Activated T-helper 17 cell treated with anti-CD3 and anti-CD28 coated beads, Interleukin-2, amount 50 U/mL, for 72 hours (primary cell): ENCODE results near the gene NPTX1. TPM values are rescaled to one million over a fixed set of nuclear protein-coding genes. Genes with fewer than 3 reads are reported as not detected.
A peak's percentile ranks its signal among the peaks of the same experiment; 100 is the strongest.

Source experiments
- ATAC-seq: fragments of 150-1000 bp; cut with Tn5 transposase; replicated peaks from 2 replicates; pipeline ENCODE4 v1.10.0; 2021; ENCODE audit warnings: mild to moderate bottlenecking, moderate library complexity
- H3K27ac Mint-ChIP-seq: one replicate; pipeline ENCODE4 v1.8.0; 2022; ENCODE audit warnings: mixed read lengths
- H3K27me3 Mint-ChIP-seq: one replicate; pipeline ENCODE4 v1.8.0; 2022; ENCODE audit warnings: mixed read lengths
- H3K36me3 Mint-ChIP-seq: one replicate; pipeline ENCODE4 v1.8.0; 2022; ENCODE audit warnings: low read depth, mild to moderate bottlenecking, mixed read lengths
- H3K4me1 Mint-ChIP-seq: one replicate; pipeline ENCODE4 v1.8.0; 2022; ENCODE audit warnings: mixed read lengths
- H3K4me3 Mint-ChIP-seq: one replicate; pipeline ENCODE4 v1.8.0; 2022; ENCODE audit warnings: mild to moderate bottlenecking, mixed read lengths
- H3K9me3 Mint-ChIP-seq: one replicate; pipeline ENCODE4 v1.8.0; 2022; ENCODE audit warnings: mixed read lengths
- total RNA-seq, 2 donors: library from RNA; stranded (reverse); gene quantifications; one replicate each; pipeline ENCODE4 v1.2.3, GENCODE V29; 2022

The NPTX1 gene
- total RNA-seq, 2 donors from 2014 or later: 1.5 to 10.2 TPM

GRCh38 chr17:80477647-80478478 lies 1.5 kb upstream of the NPTX1 start:
- no peak overlapping the region for H3K27ac Mint-ChIP-seq
- no peak for ATAC-seq
- no peak overlapping the region for H3K4me3 Mint-ChIP-seq
- no peaks in the 10 kb centered on the region for H3K4me1 Mint-ChIP-seq
- H3K9me3 Mint-ChIP-seq: no peaks in the 10 kb centered on the region
- peaks cover 46% of the 10 kb centered on the region for H3K27me3 Mint-ChIP-seq
- peaks cover 10% of the 10 kb centered on the region for H3K36me3 Mint-ChIP-seq

- no peak overlapping the region for H3K4me3 Mint-ChIP-seq
- ATAC-seq: no peak
- H3K4me1 Mint-ChIP-seq: peaks cover 3% of the 10 kb centered on the region
- H3K27ac Mint-ChIP-seq: no peak overlapping the region
- H3K9me3 Mint-ChIP-seq: no peaks in the 10 kb centered on the region
- H3K27me3 Mint-ChIP-seq: peaks cover 41% of the 10 kb centered on the region
- peaks cover 10% of the 10 kb centered on the region for H3K36me3 Mint-ChIP-seq
These were observed 655 bp upstream of the NPTX1 start for GRCh38 chr17:80476877-80477646.

- ATAC-seq: peak; percentile 34
- H3K36me3 Mint-ChIP-seq: peaks cover 10% of the 10 kb centered on the region
- H3K9me3 Mint-ChIP-seq: no peaks in the 10 kb centered on the region
- peaks cover 43% of the 10 kb centered on the region for H3K27me3 Mint-ChIP-seq
- peaks cover 7% of the 10 kb centered on the region for H3K4me1 Mint-ChIP-seq
- H3K27ac Mint-ChIP-seq: no peak overlapping the region
- H3K4me3 Mint-ChIP-seq: peak overlapping the region; percentile 61
These were observed 1.2 kb downstream of the NPTX1 start for GRCh38 chr17:80474961-80475909.

- Mint-ChIP-seq H3K27ac (no peak overlapping the region), H3K27me3 (peaks cover 39% of the 10 kb centered on the region), H3K36me3 (peaks cover 10% of the 10 kb centered on the region), H3K4me1 (peaks cover 7% of the 10 kb centered on the region), H3K4me3 (peak overlapping the region; percentile 61), H3K9me3 (no peaks in the 10 kb centered on the region)
- no peak for ATAC-seq
These were observed 2.0 kb downstream of the NPTX1 start for GRCh38 chr17:80474231-80474960.

GRCh38 chr17:80473701-80474100 lies 2.7 kb downstream of the NPTX1 start:
- no peaks in the 10 kb centered on the region for H3K9me3 Mint-ChIP-seq
- no peak overlapping the region for H3K27ac Mint-ChIP-seq
- peaks cover 11% of the 10 kb centered on the region for H3K36me3 Mint-ChIP-seq
- peaks cover 37% of the 10 kb centered on the region for H3K27me3 Mint-ChIP-seq
- H3K4me1 Mint-ChIP-seq: peaks cover 7% of the 10 kb centered on the region
- ATAC-seq: no peak
- H3K4me3 Mint-ChIP-seq: no peak overlapping the region

- Mint-ChIP-seq H3K4me3 (no peak overlapping the region), H3K4me1 (peaks cover 7% of the 10 kb centered on the region), H3K9me3 (no peaks in the 10 kb centered on the region), H3K27me3 (peaks cover 41% of the 10 kb centered on the region), H3K27ac (no peak overlapping the region), H3K36me3 (peaks cover 15% of the 10 kb centered on the region)
- ATAC-seq: no peak
These were observed 3.4 kb downstream of the NPTX1 start for GRCh38 chr17:80472996-80473395.

GRCh38 chr17:80471922-80472321 lies 4.5 kb downstream of the NPTX1 start:
- peaks cover 49% of the 10 kb centered on the region for H3K27me3 Mint-ChIP-seq
- no peak overlapping the region for H3K27ac Mint-ChIP-seq
- H3K4me1 Mint-ChIP-seq: peaks cover 7% of the 10 kb centered on the region
- H3K36me3 Mint-ChIP-seq: peaks cover 15% of the 10 kb centered on the region
- ATAC-seq: no peak
- no peak overlapping the region for H3K4me3 Mint-ChIP-seq
- H3K9me3 Mint-ChIP-seq: no peaks in the 10 kb centered on the region

GRCh38 chr17:80470603-80471002 lies 5.8 kb downstream of the NPTX1 start:
- peaks cover 7% of the 10 kb centered on the region for H3K4me1 Mint-ChIP-seq
- H3K27ac Mint-ChIP-seq: no peak overlapping the region
- H3K27me3 Mint-ChIP-seq: peaks cover 49% of the 10 kb centered on the region
- H3K4me3 Mint-ChIP-seq: no peak overlapping the region
- no peaks in the 10 kb centered on the region for H3K9me3 Mint-ChIP-seq
- no peak for ATAC-seq
- peaks cover 14% of the 10 kb centered on the region for H3K36me3 Mint-ChIP-seq

GRCh38 chr17:80469667-80470066 lies 6.7 kb downstream of the NPTX1 start:
- no peak for ATAC-seq
- H3K4me1 Mint-ChIP-seq: peaks cover 7% of the 10 kb centered on the region
- peaks cover 6% of the 10 kb centered on the region for H3K36me3 Mint-ChIP-seq
- peaks cover 40% of the 10 kb centered on the region for H3K27me3 Mint-ChIP-seq
- no peaks in the 10 kb centered on the region for H3K9me3 Mint-ChIP-seq
- H3K4me3 Mint-ChIP-seq: no peak overlapping the region
- no peak overlapping the region for H3K27ac Mint-ChIP-seq

- peaks cover 4% of the 10 kb centered on the region for H3K36me3 Mint-ChIP-seq
- no peak overlapping the region for H3K27ac Mint-ChIP-seq
- H3K4me1 Mint-ChIP-seq: peaks cover 7% of the 10 kb centered on the region
- no peak overlapping the region for H3K4me3 Mint-ChIP-seq
- ATAC-seq: no peak
- H3K9me3 Mint-ChIP-seq: no peaks in the 10 kb centered on the region
- H3K27me3 Mint-ChIP-seq: peaks cover 37% of the 10 kb centered on the region
These were observed 7.5 kb downstream of the NPTX1 start for GRCh38 chr17:80468781-80469493.

- Mint-ChIP-seq H3K36me3 (peaks cover 4% of the 10 kb centered on the region), H3K9me3 (no peaks in the 10 kb centered on the region), H3K4me1 (peaks cover 7% of the 10 kb centered on the region), H3K27me3 (peaks cover 37% of the 10 kb centered on the region), H3K4me3 (no peak overlapping the region), H3K27ac (no peak overlapping the region)
- ATAC-seq: no peak
These were observed 8.2 kb downstream of the NPTX1 start for GRCh38 chr17:80468242-80468641.

- H3K36me3 Mint-ChIP-seq: peaks cover 4% of the 10 kb centered on the region
- H3K4me3 Mint-ChIP-seq: no peak overlapping the region
- peaks cover 23% of the 10 kb centered on the region for H3K27me3 Mint-ChIP-seq
- no peak overlapping the region for H3K27ac Mint-ChIP-seq
- no peak for ATAC-seq
- no peaks in the 10 kb centered on the region for H3K4me1 Mint-ChIP-seq
- H3K9me3 Mint-ChIP-seq: no peaks in the 10 kb centered on the region
These were observed 10.2 kb downstream of the NPTX1 start for GRCh38 chr17:80466188-80466705.
